ENCODE measurements around the gene PHIP.

- no peak for TF ChIP-seq CTCF (IDR thresholded peaks at IDR 0.05)
- no peak for TF ChIP-seq EZH2 (IDR thresholded peaks at IDR 0.05)
- TF ChIP-seq EZH2phosphoT487 (IDR thresholded peaks at IDR 0.05) = no peak
Observed at GRCh38 chr6:79011940-79012339, 66.1 kb downstream of the PHIP start.
